PFSK-1 (cell line): ENCODE measurements around the gene MED27.

Source experiments
- FOXP2 ChIP-seq: optimal IDR thresholded peaks from 2 replicates; pipeline ENCODE3; 2011; ENCODE audit warnings: borderline replicate concordance, control low read depth, inconsistent platforms; ENCODE audit not compliant: insufficient read depth; ENCODE audit errors: extremely low read length, extremely low read depth
- POLR2AphosphoS5 ChIP-seq: IDR thresholded peaks from 2 replicates; pipeline ENCODE4 v1.6.1; 2012; ENCODE audit warnings: low read depth, mild to moderate bottlenecking, control low read depth, low read length, moderate library complexity
- SIN3A ChIP-seq: IDR thresholded peaks from 2 replicates; pipeline ENCODE4 v1.6.1; 2012; ENCODE audit warnings: mild to moderate bottlenecking, low read length, moderate library complexity, borderline replicate concordance; ENCODE audit not compliant: insufficient read depth
- TAF1 ChIP-seq: IDR thresholded peaks from 2 replicates; pipeline ENCODE4 v1.6.1; 2012; ENCODE audit warnings: low read length, control low read depth, borderline replicate concordance; ENCODE audit not compliant: insufficient read depth
- TF ChIP-seq, protein P1 (sequence below), 2 experiments: IDR thresholded peaks; 2 replicates each; pipeline versions ENCODE4 v1.6.1 to v1.8.0; 2011 to 2012; ENCODE audit warnings: low read depth in 2 of 2, low read length in 2 of 2, control low read depth in 1 of 2, inconsistent platforms in 1 of 2, mild to moderate bottlenecking in 1 of 2, moderate library complexity in 1 of 2; ENCODE audit not compliant: insufficient read depth in 1 of 2

MED27 gene

DNA sequence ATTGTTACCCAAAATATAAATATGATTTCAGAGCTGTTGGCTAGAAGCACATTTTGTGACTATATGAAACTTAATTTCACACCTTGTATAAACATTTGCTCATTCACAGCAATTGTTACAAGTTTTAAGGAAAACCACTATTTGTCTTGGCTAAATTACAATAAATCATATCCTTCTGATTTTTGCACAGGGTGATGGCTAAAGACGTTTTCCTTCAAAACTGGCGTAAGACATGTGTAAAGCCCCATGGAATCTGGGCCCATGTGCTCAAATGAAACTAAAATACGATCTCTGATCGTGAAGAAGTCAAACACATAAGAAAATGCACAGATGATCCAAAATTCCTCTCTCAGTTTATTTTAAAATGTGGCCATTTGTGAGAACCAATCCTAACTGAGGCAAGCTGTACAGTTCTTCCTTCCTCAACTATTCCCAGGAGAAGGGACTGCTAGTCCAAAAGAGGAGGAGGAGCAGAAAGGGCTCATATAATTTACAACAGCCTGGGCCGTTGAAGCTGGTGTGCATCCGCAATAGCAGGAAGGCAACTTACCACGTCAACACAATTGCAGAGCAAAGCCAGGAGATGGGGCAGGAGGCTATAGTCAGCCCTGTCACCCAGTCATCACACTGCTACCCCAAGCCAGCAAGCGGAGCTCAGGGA is 98.4 kb downstream of the MED27 start:
- TF ChIP-seq FOXP2, result no peak
- no peak for TF ChIP-seq SIN3A
- TF ChIP-seq, protein P1, sequence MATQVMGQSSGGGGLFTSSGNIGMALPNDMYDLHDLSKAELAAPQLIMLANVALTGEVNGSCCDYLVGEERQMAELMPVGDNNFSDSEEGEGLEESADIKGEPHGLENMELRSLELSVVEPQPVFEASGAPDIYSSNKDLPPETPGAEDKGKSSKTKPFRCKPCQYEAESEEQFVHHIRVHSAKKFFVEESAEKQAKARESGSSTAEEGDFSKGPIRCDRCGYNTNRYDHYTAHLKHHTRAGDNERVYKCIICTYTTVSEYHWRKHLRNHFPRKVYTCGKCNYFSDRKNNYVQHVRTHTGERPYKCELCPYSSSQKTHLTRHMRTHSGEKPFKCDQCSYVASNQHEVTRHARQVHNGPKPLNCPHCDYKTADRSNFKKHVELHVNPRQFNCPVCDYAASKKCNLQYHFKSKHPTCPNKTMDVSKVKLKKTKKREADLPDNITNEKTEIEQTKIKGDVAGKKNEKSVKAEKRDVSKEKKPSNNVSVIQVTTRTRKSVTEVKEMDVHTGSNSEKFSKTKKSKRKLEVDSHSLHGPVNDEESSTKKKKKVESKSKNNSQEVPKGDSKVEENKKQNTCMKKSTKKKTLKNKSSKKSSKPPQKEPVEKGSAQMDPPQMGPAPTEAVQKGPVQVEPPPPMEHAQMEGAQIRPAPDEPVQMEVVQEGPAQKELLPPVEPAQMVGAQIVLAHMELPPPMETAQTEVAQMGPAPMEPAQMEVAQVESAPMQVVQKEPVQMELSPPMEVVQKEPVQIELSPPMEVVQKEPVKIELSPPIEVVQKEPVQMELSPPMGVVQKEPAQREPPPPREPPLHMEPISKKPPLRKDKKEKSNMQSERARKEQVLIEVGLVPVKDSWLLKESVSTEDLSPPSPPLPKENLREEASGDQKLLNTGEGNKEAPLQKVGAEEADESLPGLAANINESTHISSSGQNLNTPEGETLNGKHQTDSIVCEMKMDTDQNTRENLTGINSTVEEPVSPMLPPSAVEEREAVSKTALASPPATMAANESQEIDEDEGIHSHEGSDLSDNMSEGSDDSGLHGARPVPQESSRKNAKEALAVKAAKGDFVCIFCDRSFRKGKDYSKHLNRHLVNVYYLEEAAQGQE (IDR thresholded peaks at IDR 0.05; ENCODE audit: insufficient read depth in 1 of 2, low read depth in 2 of 2, low read length in 2 of 2), result no peak
- TF ChIP-seq POLR2AphosphoS5, result no peak
- no peak for TF ChIP-seq TAF1

- TF ChIP-seq SIN3A (no peak), TAF1 (no peak), FOXP2 (no peak), POLR2AphosphoS5 (no peak)
- TF ChIP-seq, protein P1 (IDR thresholded peaks at IDR 0.05; ENCODE audit: insufficient read depth in 1 of 2, low read depth in 2 of 2, low read length in 2 of 2), result no peak
These were observed 99.2 kb downstream of the MED27 start for GRCh38 chr9:131980267-131981016.

- TF ChIP-seq TAF1 (no peak), FOXP2 (no peak), SIN3A (no peak), POLR2AphosphoS5 (no peak)
- TF ChIP-seq, protein P1 (IDR thresholded peaks at IDR 0.05; ENCODE audit: insufficient read depth in 1 of 2, low read depth in 2 of 2, low read length in 2 of 2), result no peak
These were observed 102.4 kb downstream of the MED27 start for GRCh38 chr9:131977109-131977838.

DNA sequence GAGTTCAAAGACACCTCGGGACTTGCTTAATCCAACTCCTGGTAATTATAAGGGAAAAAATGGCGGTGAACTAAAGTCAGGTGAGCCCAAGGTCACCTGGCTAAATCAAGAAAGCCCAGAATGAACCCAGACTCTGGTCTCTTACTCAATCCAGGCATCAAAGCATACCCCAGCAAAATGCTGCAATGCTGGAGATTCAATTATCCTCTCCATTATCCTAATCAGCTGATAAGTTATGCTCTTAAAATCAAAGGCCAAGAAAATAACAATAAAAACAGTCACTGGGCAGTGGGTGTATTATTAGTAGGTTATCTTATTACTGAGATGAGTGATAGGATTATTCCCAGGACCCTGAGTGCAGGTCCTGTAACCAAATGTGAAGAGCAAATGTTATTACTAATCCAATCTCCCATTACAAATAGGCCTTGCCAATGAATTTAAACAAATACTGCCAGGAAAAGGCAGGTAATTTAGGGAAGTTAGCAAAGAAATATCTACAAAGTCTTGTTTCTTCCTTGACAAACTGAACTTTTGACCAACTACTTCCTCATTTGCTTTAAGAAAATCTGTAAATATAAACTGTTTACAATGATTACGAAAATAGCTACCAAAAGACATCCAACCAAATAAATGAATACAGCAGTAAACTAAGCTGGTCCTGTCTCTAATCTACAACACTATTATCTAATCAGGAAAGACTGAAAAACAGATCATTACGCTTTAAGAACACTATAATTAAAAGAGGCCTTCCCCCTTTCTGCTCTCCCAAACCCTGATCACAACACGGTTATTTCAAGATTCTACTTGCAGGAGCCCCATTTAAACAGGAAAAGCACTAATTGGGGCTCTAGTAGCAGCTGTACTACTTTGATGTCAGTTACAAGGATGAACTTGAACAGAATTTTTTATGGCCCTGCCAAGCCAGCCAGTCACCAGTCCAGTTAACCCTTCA is 103.2 kb downstream of the MED27 start:
- no peak for TF ChIP-seq FOXP2
- TF ChIP-seq TAF1, result no peak
- TF ChIP-seq, protein P1 (IDR thresholded peaks at IDR 0.05; ENCODE audit: insufficient read depth in 1 of 2, low read depth in 2 of 2, low read length in 2 of 2), result no peak
- TF ChIP-seq POLR2AphosphoS5, result no peak
- no peak for TF ChIP-seq SIN3A
